Cardiac muscle cell (in vitro differentiated cells and primary cell): ENCODE measurements around the gene LMOD1. TPM values are rescaled to one million over a fixed set of nuclear protein-coding genes. Genes with fewer than 3 reads are reported as not detected.

ENCODE experiments used
- DNase-seq, 2 donors: peaks; one replicate each; pipeline versions ENCODE4 v3.0.0 to v3.0.0-alpha.2; 2010 to 2017; ENCODE audit warnings: low read depth in 1 of 2, low spot score in 1 of 2
- H3K27ac ChIP-seq: fragments of 200-600 bp; sonication (generic); 2 replicates; pipeline ENCODE4 v1.5.1; 2016
- H3K27me3 ChIP-seq: fragments of 200-600 bp; sonication (generic); 2 replicates; pipeline ENCODE4 v1.6.0; 2016; ENCODE audit warnings: control low read depth
- H3K36me3 ChIP-seq: fragments of 200-600 bp; sonication (generic); 2 replicates; pipeline ENCODE4 v1.5.1; 2016; ENCODE audit warnings: control low read depth
- H3K4me1 ChIP-seq: fragments of 200-600 bp; sonication (generic); 2 replicates; pipeline ENCODE4 v1.8.1; 2017; ENCODE audit warnings: low read depth, mild to moderate bottlenecking, mixed run types
- H3K4me3 ChIP-seq: fragments of 200-600 bp; sonication (generic); 2 replicates; pipeline ENCODE4 v1.5.1; 2016; ENCODE audit warnings: mild to moderate bottlenecking
- H3K9me3 ChIP-seq: fragments of 200-600 bp; sonication (generic); 2 replicates; pipeline ENCODE4 v1.5.1; 2017; ENCODE audit warnings: low read depth, mild to moderate bottlenecking, control low read depth
- polyA plus RNA-seq: library from polyadenylated mRNA; unstranded; fragments of >200 nt; fragmentation: Nextera tagmentation; extraction: Ambion mirVana; gene quantifications from 2 replicates; pipeline ENCODE4 v1.2.1, GENCODE V29; 2016
- total RNA-seq: library from RNA; depleted of rRNA; stranded (reverse); fragments of >200 nt; gene quantifications from 2 replicates; pipeline ENCODE4 v1.2.3, GENCODE V29; 2016
- TF ChIP-seq, protein P1 (sequence below): IDR thresholded peaks from 2 replicates; pipeline ENCODE4 v1.5.1; 2012; ENCODE audit warnings: low read depth, mild to moderate bottlenecking, low read length

LMOD1 gene
- total and polyA plus RNA-seq, 2 experiments from 2014 or later, result 27.4 to 75.6 TPM

DNA sequence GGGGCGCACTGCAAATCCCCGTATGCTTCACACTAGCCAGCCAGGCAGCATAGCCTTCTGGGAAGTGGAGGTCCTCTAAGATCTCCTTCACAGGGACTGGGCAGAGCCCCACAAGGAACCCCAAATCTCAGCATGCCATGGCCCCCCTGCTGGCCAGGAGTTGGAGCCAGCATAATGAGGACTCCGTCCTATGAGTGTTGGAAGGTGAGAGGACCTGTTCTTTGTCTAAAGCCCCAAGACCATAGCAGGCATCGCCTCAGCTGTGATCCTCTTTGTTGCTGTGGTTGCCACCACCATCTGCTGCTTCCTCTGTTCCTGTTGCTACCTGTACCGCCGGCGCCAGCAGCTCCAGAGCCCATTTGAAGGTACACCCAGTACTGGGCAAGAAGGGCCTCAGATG is 56.1 kb downstream of the LMOD1 start:
- Histone ChIP-seq H3K36me3 (no peaks in the 10 kb centered on the region), H3K27me3 (no peaks in the 10 kb centered on the region), H3K4me3 (no peak overlapping the region), H3K4me1 (peaks cover 18% of the 10 kb centered on the region), H3K9me3 (no peaks in the 10 kb centered on the region), H3K27ac (no peak overlapping the region)
- TF ChIP-seq, protein P1, sequence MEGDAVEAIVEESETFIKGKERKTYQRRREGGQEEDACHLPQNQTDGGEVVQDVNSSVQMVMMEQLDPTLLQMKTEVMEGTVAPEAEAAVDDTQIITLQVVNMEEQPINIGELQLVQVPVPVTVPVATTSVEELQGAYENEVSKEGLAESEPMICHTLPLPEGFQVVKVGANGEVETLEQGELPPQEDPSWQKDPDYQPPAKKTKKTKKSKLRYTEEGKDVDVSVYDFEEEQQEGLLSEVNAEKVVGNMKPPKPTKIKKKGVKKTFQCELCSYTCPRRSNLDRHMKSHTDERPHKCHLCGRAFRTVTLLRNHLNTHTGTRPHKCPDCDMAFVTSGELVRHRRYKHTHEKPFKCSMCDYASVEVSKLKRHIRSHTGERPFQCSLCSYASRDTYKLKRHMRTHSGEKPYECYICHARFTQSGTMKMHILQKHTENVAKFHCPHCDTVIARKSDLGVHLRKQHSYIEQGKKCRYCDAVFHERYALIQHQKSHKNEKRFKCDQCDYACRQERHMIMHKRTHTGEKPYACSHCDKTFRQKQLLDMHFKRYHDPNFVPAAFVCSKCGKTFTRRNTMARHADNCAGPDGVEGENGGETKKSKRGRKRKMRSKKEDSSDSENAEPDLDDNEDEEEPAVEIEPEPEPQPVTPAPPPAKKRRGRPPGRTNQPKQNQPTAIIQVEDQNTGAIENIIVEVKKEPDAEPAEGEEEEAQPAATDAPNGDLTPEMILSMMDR, result no peak
- DNase-seq, result no peak

DNA sequence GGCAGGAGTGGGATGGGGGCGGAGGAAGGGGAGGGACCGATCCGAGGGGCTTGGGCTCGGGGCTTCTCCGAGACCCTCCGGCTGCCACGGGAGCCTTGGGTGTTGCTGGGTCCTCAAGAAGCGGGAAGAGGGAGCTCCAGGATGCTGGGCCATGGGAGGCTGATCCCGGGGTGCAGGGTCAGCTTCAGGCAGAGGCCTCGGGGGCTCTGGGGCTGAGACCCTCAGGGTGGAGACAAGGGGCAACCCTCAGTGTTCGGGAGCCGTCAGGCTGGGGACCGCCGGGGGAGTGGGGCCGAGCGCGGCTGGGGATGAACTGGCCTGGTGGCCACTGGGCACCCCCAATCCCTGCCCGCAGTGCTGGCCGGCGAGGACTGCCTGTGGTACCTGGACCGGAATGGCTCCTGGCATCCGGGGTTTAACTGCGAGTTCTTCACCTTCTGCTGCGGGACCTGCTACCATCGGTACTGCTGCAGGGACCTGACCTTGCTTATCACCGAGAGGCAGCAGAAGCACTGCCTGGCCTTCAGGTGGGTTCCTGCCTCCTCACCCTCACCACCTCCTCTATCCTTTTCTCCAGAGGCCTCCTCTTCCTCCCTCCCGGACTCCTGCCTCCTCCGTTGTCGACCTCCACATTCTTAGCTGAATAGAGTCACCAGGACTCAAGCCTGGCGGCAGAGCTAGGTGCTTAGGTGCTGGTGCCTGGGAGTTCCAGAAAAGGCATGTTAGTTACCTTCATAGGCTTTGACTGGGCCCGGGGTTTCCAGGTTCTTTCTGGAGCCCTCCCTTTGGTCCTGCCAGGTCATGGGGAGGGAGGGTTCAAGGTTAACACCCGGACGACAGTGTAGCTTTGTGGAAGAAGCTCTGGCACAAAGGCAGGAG is 57.0 kb downstream of the LMOD1 start:
- no peak for DNase-seq
- peak overlapping the region; percentile 56 for H3K4me3 ChIP-seq
- H3K27ac ChIP-seq, result no peak overlapping the region
- H3K36me3 ChIP-seq, result no peaks in the 10 kb centered on the region
- H3K4me1 ChIP-seq, result peaks cover 27% of the 10 kb centered on the region
- no peaks in the 10 kb centered on the region for H3K27me3 ChIP-seq
- H3K9me3 ChIP-seq, result no peaks in the 10 kb centered on the region
- TF ChIP-seq, protein P1, result no peak

DNA sequence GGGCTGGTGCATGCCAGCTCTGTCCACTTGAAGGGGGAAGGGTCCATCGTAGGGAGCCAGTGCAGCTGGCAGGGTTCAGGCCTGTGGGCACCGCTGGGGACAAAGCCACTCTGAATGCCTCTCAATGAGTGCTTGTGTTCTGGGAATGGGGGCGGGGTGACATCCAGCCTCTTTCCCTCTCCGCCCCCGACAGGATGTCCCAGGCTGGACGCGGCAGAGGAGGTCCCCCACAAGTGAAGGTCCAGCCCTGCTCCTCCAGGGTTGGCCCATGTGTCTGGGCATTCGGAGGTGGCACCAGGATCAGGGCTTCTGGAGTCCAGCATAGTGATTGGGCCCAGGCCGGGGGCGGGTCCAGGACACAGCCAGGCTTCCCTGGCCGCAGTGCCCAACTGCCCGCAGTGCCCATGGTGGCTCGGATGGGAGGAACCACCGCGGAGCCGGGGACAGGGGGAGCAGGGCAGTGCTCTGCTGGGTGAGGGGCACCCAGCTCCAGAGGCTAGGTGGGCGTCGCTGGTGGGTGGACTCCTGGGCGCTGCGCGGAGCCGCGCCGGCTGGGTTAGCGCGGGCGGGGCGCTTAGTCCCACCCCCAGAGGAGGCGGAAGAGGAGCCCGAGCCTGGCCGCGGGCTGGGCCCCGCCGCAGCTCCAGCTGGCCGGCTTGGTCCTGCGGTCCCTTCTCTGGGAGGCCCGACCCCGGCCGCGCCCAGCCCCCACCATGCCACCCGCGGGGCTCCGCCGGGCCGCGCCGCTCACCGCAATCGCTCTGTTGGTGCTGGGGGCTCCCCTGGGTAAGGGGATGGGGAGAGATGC is 57.9 kb downstream of the LMOD1 start, which contains the start of gene SHISA4:
Gene SHISA4 (plus strand): TSS at position 617 of the 808 bp plus-strand sequence. CDS start 97 bp downstream, at position 714.
- no peaks in the 10 kb centered on the region for H3K9me3 ChIP-seq
- TF ChIP-seq, protein P1, result no peak
- H3K36me3 ChIP-seq, result no peaks in the 10 kb centered on the region
- H3K4me3 ChIP-seq, result peak within 1 kb of the TSS; percentile 56
- peak; percentile 54 to 56 for DNase-seq
- peaks cover 31% of the 10 kb centered on the region for H3K4me1 ChIP-seq
- no peak within 1 kb of the TSS for H3K27ac ChIP-seq
- no peaks in the 10 kb centered on the region for H3K27me3 ChIP-seq

DNA sequence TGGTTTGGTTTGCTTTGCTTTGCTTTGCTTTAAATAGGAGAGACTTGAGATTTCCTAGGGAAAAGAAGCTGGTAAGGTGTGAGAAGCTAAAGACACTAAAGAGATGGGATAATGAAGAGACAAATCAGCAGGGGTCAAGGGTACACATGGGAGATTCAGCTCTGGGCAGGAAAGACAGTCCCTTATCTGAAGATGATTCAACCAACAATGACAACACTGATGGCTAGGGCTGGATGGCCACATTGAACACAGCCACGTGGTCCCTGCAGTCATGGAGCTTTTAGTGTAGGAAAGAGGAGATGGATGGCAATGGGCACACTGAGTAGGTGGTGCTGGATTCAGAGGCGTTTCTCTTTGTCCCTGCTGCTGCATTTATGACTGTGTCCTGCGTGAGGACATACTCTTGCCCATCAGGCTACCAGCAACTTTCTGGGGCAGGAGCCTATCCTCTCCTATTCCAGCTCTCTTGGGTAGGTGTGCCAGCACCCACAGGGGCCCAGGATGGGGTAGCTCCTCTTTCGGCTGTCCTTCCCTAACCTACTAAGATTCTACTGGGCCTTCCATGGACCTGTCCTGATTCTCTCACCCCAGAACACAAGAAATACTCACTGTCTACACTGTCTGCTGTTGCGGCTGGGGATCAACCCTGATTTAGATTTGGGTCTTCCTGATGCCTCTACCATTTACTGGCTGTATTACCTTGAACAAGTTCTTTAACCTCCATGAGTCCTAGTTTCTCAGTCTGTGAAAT is 59.1 kb downstream of the LMOD1 start:
- DNase-seq, result no peak
- H3K27me3 ChIP-seq, result no peaks in the 10 kb centered on the region
- H3K36me3 ChIP-seq, result no peaks in the 10 kb centered on the region
- TF ChIP-seq, protein P1, result no peak
- H3K4me3 ChIP-seq, result no peak overlapping the region
- H3K9me3 ChIP-seq, result no peaks in the 10 kb centered on the region
- no peak overlapping the region for H3K27ac ChIP-seq
- peaks cover 23% of the 10 kb centered on the region for H3K4me1 ChIP-seq
